ENCODE results near the gene OR51E1. TPM values are rescaled to one million over a fixed set of nuclear protein-coding genes. Genes with fewer than 3 reads are reported as not detected.

OR51E1 gene
- polyA plus RNA-seq (2013, experiment 1 of 2): not detected
- not detected for polyA plus RNA-seq (2013, experiment 2 of 2)

- no peak within 1 kb of the TSS for H3K27ac ChIP-seq (ENCODE audit: low read depth, low read length)
- no peaks in the 10 kb centered on the region for H3K27me3 ChIP-seq (ENCODE audit: insufficient read depth, low read length)
- H3K4me3 ChIP-seq (ENCODE audit: low read length): no peak within 1 kb of the TSS
- 90% methylated on average over 3 of the region's 3 CpGs for WGBS
- no peak within 1 kb of the TSS for H3K9ac ChIP-seq (ENCODE audit: low read depth, low read length)
- no peaks in the 10 kb centered on the region; the same call in 1 of the 2 replicates for H3K4me1 ChIP-seq (ENCODE audit: insufficient read depth, low read length)
- no peaks in the 10 kb centered on the region for H3K36me3 ChIP-seq (ENCODE audit: insufficient read depth, low read length)
- no peaks in the 10 kb centered on the region for H3K9me3 ChIP-seq (ENCODE audit: insufficient read depth, low read depth, low read length)
These were observed at the start of gene OR51E1 for GRCh38 chr11:4643682-4644081. OR51E1 (plus strand) TSS chr11:4643982; CDS start chr11:4652527, 8,545 bp downstream.

- H3K36me3 ChIP-seq (ENCODE audit: insufficient read depth, low read length): peaks cover 16% of the 10 kb centered on the region
- H3K4me1 ChIP-seq (ENCODE audit: insufficient read depth, low read length): peaks cover 5% of the 10 kb centered on the region; the same call in 1 of the 2 replicates
- H3K27ac ChIP-seq (ENCODE audit: low read depth, low read length): no peak overlapping the region
- H3K27me3 ChIP-seq (ENCODE audit: insufficient read depth, low read length): no peaks in the 10 kb centered on the region
- 95% methylated on average over 4 of the region's 4 CpGs for WGBS
- H3K9me3 ChIP-seq (ENCODE audit: insufficient read depth, low read depth, low read length): no peaks in the 10 kb centered on the region
- no peak overlapping the region for H3K9ac ChIP-seq (ENCODE audit: low read depth, low read length)
- no peak overlapping the region for H3K4me3 ChIP-seq (ENCODE audit: low read length)
These were observed 38.7 kb upstream of the OR51E1 start for GRCh38 chr11:4605057-4605456.

- Histone ChIP-seq H3K36me3 (ENCODE audit: insufficient read depth, low read length) (peaks cover 4% of the 10 kb centered on the region), H3K9ac (ENCODE audit: low read depth, low read length) (no peak overlapping the region), H3K4me3 (ENCODE audit: low read length) (no peak overlapping the region), H3K4me1 (ENCODE audit: insufficient read depth, low read length) (peaks cover 5% of the 10 kb centered on the region; the same call in 1 of the 2 replicates), H3K27me3 (ENCODE audit: insufficient read depth, low read length) (no peaks in the 10 kb centered on the region; the same call in 1 of the 2 replicates), H3K9me3 (ENCODE audit: insufficient read depth, low read depth, low read length) (no peaks in the 10 kb centered on the region), H3K27ac (ENCODE audit: low read depth, low read length) (no peak overlapping the region)
- 95% methylated on average over 1 of the region's 1 CpG for WGBS
These were observed 37.4 kb upstream of the OR51E1 start for GRCh38 chr11:4606231-4607015.

GRCh38 chr11:4607096-4607495 lies 36.7 kb upstream of the OR51E1 start:
- Histone ChIP-seq H3K36me3 (ENCODE audit: insufficient read depth, low read length) (no peaks in the 10 kb centered on the region; the same call in 1 of the 2 replicates), H3K27me3 (ENCODE audit: insufficient read depth, low read length) (peaks cover 3% of the 10 kb centered on the region; the same call in 1 of the 2 replicates), H3K27ac (ENCODE audit: low read depth, low read length) (no peak overlapping the region), H3K9ac (ENCODE audit: low read depth, low read length) (peak overlapping the region; percentile 86), H3K9me3 (ENCODE audit: insufficient read depth, low read depth, low read length) (no peaks in the 10 kb centered on the region), H3K4me3 (ENCODE audit: low read length) (peak overlapping the region; percentile 90), H3K4me1 (ENCODE audit: insufficient read depth, low read length) (peaks cover 5% of the 10 kb centered on the region; the same call in 1 of the 2 replicates)
- WGBS: 78% methylated on average over 6 of the region's 6 CpGs

- WGBS: 5% methylated on average over 43 of the region's 43 CpGs
- H3K27ac ChIP-seq (ENCODE audit: low read depth, low read length): peak within 1 kb of the TSS; percentile 92; the same call in 1 of the 2 replicates
These were observed 35.8 kb upstream of the OR51E1 start, which contains the start of gene TRIM68 for GRCh38 chr11:4607781-4608666. TRIM68 (minus strand) TSS chr11:4608231; CDS start chr11:4605504, 2,727 bp downstream.

GRCh38 chr11:4610258-4610935 lies 33.4 kb upstream of the OR51E1 start:
- H3K36me3 ChIP-seq (ENCODE audit: insufficient read depth, low read length): no peaks in the 10 kb centered on the region
- no peak overlapping the region for H3K9ac ChIP-seq (ENCODE audit: low read depth, low read length)
- peaks cover 3% of the 10 kb centered on the region; the same call in 1 of the 2 replicates for H3K27me3 ChIP-seq (ENCODE audit: insufficient read depth, low read length)
- H3K4me1 ChIP-seq (ENCODE audit: insufficient read depth, low read length): peaks cover 5% of the 10 kb centered on the region; the same call in 1 of the 2 replicates
- H3K4me3 ChIP-seq (ENCODE audit: low read length): no peak overlapping the region
- no peak overlapping the region for H3K27ac ChIP-seq (ENCODE audit: low read depth, low read length)
- H3K9me3 ChIP-seq (ENCODE audit: insufficient read depth, low read depth, low read length): no peaks in the 10 kb centered on the region
- WGBS: 84% methylated on average over 3 of the region's 3 CpGs

More at GRCh38 chr11:4607781-4608666, 35.8 kb upstream of the OR51E1 start, which contains the start of gene TRIM68:
- H3K4me1 ChIP-seq (ENCODE audit: insufficient read depth, low read length): peaks cover 5% of the 10 kb centered on the region; the same call in 1 of the 2 replicates
- no peaks in the 10 kb centered on the region; the same call in 1 of the 2 replicates for H3K36me3 ChIP-seq (ENCODE audit: insufficient read depth, low read length)
- H3K9ac ChIP-seq (ENCODE audit: low read depth, low read length): peak within 1 kb of the TSS; percentile 86
- peak within 1 kb of the TSS; percentile 90 for H3K4me3 ChIP-seq (ENCODE audit: low read length)
- H3K27me3 ChIP-seq (ENCODE audit: insufficient read depth, low read length): peaks cover 3% of the 10 kb centered on the region; the same call in 1 of the 2 replicates
- no peaks in the 10 kb centered on the region for H3K9me3 ChIP-seq (ENCODE audit: insufficient read depth, low read depth, low read length)

- no peak overlapping the region for H3K27ac ChIP-seq (ENCODE audit: low read depth, low read length)
- H3K4me1 ChIP-seq (ENCODE audit: insufficient read depth, low read length): peaks cover 4% of the 10 kb centered on the region; the same call in 1 of the 2 replicates
- H3K4me3 ChIP-seq (ENCODE audit: low read length): no peak overlapping the region
- H3K36me3 ChIP-seq (ENCODE audit: insufficient read depth, low read length): no peaks in the 10 kb centered on the region
- H3K9ac ChIP-seq (ENCODE audit: low read depth, low read length): no peak overlapping the region
- peaks cover 3% of the 10 kb centered on the region; the same call in 1 of the 2 replicates for H3K27me3 ChIP-seq (ENCODE audit: insufficient read depth, low read length)
- no peaks in the 10 kb centered on the region for H3K9me3 ChIP-seq (ENCODE audit: insufficient read depth, low read depth, low read length)
- 85% methylated on average over 2 of the region's 2 CpGs for WGBS
These were observed 31.8 kb upstream of the OR51E1 start for GRCh38 chr11:4611986-4612385.

- no peaks in the 10 kb centered on the region for H3K4me1 ChIP-seq (ENCODE audit: insufficient read depth, low read length)
- H3K4me3 ChIP-seq (ENCODE audit: low read length): no peak overlapping the region
- peaks cover 3% of the 10 kb centered on the region; the same call in 1 of the 2 replicates for H3K27me3 ChIP-seq (ENCODE audit: insufficient read depth, low read length)
- no peaks in the 10 kb centered on the region for H3K9me3 ChIP-seq (ENCODE audit: insufficient read depth, low read depth, low read length)
- no peaks in the 10 kb centered on the region for H3K36me3 ChIP-seq (ENCODE audit: insufficient read depth, low read length)
- no peak overlapping the region for H3K9ac ChIP-seq (ENCODE audit: low read depth, low read length)
- no peak overlapping the region for H3K27ac ChIP-seq (ENCODE audit: low read depth, low read length)
These were observed 27.8 kb upstream of the OR51E1 start for GRCh38 chr11:4615856-4616444.

- Histone ChIP-seq H3K36me3 (ENCODE audit: insufficient read depth, low read length) (no peaks in the 10 kb centered on the region), H3K27ac (ENCODE audit: low read depth, low read length) (no peak overlapping the region), H3K9me3 (ENCODE audit: insufficient read depth, low read depth, low read length) (no peaks in the 10 kb centered on the region), H3K4me3 (ENCODE audit: low read length) (no peak overlapping the region), H3K4me1 (ENCODE audit: insufficient read depth, low read length) (no peaks in the 10 kb centered on the region), H3K27me3 (ENCODE audit: insufficient read depth, low read length) (no peaks in the 10 kb centered on the region), H3K9ac (ENCODE audit: low read depth, low read length) (no peak overlapping the region)
- 81% methylated on average over 9 of the region's 9 CpGs for WGBS
These were observed 24.3 kb upstream of the OR51E1 start for GRCh38 chr11:4619514-4619913.
